A549 (cell line): ENCODE data around the gene HSD17B1. TPM values are rescaled to one million over a fixed set of nuclear protein-coding genes. Genes with fewer than 3 reads are reported as not detected.
A peak's percentile ranks its signal among the peaks of the same experiment; 100 is the strongest.

Experiments
- ATAC-seq, 2 experiments: fragments of 200-7000 bp in 1 of 2; fragments of >200 bp in 1 of 2; cut with Nextera tagmentation in 1 of 2; cut with Tn5 transposase in 1 of 2; 3 replicates each; pipeline versions ENCODE4 v1.8.0 to v1.9.1; 2018 to 2020; ENCODE audit warnings: mild to moderate bottlenecking in 1 of 2, moderate library complexity in 1 of 2
- CTCF ChIA-PET: fragments of 300-600 bp; sonication (Branson Sonifier 250); formaldehyde crosslinking; extraction: SDS; loops from one replicate; lab custom pipeline; 2021; ENCODE audit warnings: antibody characterized with exemption, inconsistent platforms; lab: Yijun Ruan, JAX
- POLR2A ChIA-PET: fragments of 350-600 bp; formaldehyde crosslinking; extraction: SDS; loops from one replicate; lab custom pipeline; 2021; ENCODE audit warnings: antibody characterized with exemption, inconsistent platforms; lab: Yijun Ruan, JAX
- DNase-seq, 2 experiments: peaks; one replicate each; pipeline versions ENCODE4 v3.0.0 to v3.0.0-alpha.2; 2011 to 2016; ENCODE audit warnings: low read depth in 1 of 2, low spot score in 1 of 2
- FAIRE-seq: peaks from 2 replicates; lab custom pipeline; 2011; peaks lifted over from hg19 to GRCh38; lab: Jason Lieb, UNC
- H3K27ac ChIP-seq, 2 experiments: fragments of >200 bp; sonication (Bioruptor Twin); formaldehyde crosslinking; 3 replicates each; pipeline ENCODE4 v1.5.1; 2016 to 2017
- H3K4me1 ChIP-seq: fragments of >200 bp; sonication (Bioruptor Twin); formaldehyde crosslinking; 3 replicates; pipeline ENCODE4 v1.6.1; 2016
- H3K4me2 ChIP-seq: fragments of >200 bp; sonication (Bioruptor Twin); formaldehyde crosslinking; 3 replicates; pipeline ENCODE4 v1.6.1; 2016
- H3K4me3 ChIP-seq: fragments of >200 bp; sonication (Bioruptor Twin); formaldehyde crosslinking; 3 replicates; pipeline ENCODE4 v1.5.1; 2016
- H3K9me3 ChIP-seq: fragments of >200 bp; sonication (Bioruptor Twin); formaldehyde crosslinking; 3 replicates; pipeline ENCODE4 v1.6.1; 2016
- CBX8 ChIP-seq: fragments of 200-600 bp; sonication (generic); IDR thresholded peaks from 2 replicates; pipeline ENCODE4 v1.6.1; 2016
- EHMT2 ChIP-seq: fragments of 200-600 bp; sonication (generic); IDR thresholded peaks from 2 replicates; pipeline ENCODE4 v1.6.1; 2016; ENCODE audit warnings: antibody characterized with exemption, low read depth, mild to moderate bottlenecking, moderate library complexity
- HOXA7 ChIP-seq: fragments of 250-450 bp; sonication (Bioruptor Pico); IDR thresholded peaks from 2 replicates; pipeline ENCODE4 v1.5.0; 2020; ENCODE audit warnings: mild to moderate bottlenecking, moderate library complexity
- HOXB13 ChIP-seq: fragments of 250-450 bp; sonication (Bioruptor Pico); IDR thresholded peaks from 2 replicates; pipeline ENCODE4 v1.5.0; 2020; ENCODE audit warnings: low read depth, mild to moderate bottlenecking, moderate library complexity
- HOXB5 ChIP-seq: fragments of 250-450 bp; sonication (Bioruptor Pico); IDR thresholded peaks from 2 replicates; pipeline ENCODE4 v1.5.0; 2020; ENCODE audit warnings: mild to moderate bottlenecking, moderate library complexity
- JUN ChIP-seq, 2 experiments: fragments of >200 bp; sonication (Bioruptor Twin); formaldehyde crosslinking; IDR thresholded peaks; 2 replicates in 1 of 2; 3 replicates in 1 of 2; pipeline ENCODE4 v1.6.1; 2016 to 2017
- MAX ChIP-seq: IDR thresholded peaks from 2 replicates; pipeline ENCODE4 v1.6.1; 2012
- MYC ChIP-seq: IDR thresholded peaks from 2 replicates; pipeline ENCODE4 v1.6.1; 2012; ENCODE audit warnings: mild to moderate bottlenecking, inconsistent platforms, low read length, improper control_type of control experiment, borderline replicate concordance
- NPAS2 ChIP-seq: fragments of 250-450 bp; sonication (Bioruptor Pico); IDR thresholded peaks from 2 replicates; pipeline ENCODE4 v1.8.0; 2022; ENCODE audit warnings: mild to moderate bottlenecking, moderate library complexity, borderline replicate concordance
- PHF8 ChIP-seq: fragments of 200-600 bp; sonication (generic); IDR thresholded peaks from 2 replicates; pipeline ENCODE4 v1.6.1; 2016; ENCODE audit warnings: low read depth, mild to moderate bottlenecking, antibody characterized with exemption, moderate library complexity, borderline replicate concordance
- POLR2A ChIP-seq: IDR thresholded peaks from 2 replicates; pipeline ENCODE4 v1.6.1; 2012; ENCODE audit warnings: mild to moderate bottlenecking, low read length
- RAD21 ChIP-seq, 2 experiments: fragments of >200 bp in 1 of 2; sonication (Bioruptor Twin) in 1 of 2; formaldehyde crosslinking in 1 of 2; IDR thresholded peaks in 1 of 2; conservative IDR thresholded peaks in 1 of 2; 2 replicates in 1 of 2; 3 replicates in 1 of 2; pipeline ENCODE4 v1.6.1; 2012 to 2018; ENCODE audit warnings: inconsistent platforms in 1 of 2
- RARB ChIP-seq: fragments of 250-450 bp; sonication (Bioruptor Pico); IDR thresholded peaks from 2 replicates; pipeline ENCODE4 v1.8.0; 2021; ENCODE audit warnings: mild to moderate bottlenecking, moderate library complexity
- RCOR1 ChIP-seq: fragments of 150-350 bp; IDR thresholded peaks from 2 replicates; pipeline ENCODE4 v1.6.1; 2014; ENCODE audit warnings: antibody characterized with exemption, low read length, low read depth
- SMC3 ChIP-seq: fragments of >200 bp; sonication (Bioruptor Twin); formaldehyde crosslinking; IDR thresholded peaks from 3 replicates; pipeline ENCODE4 v1.6.1; 2018; ENCODE audit warnings: inconsistent platforms
- TP53 ChIP-seq: fragments of 250-450 bp; sonication (Bioruptor Pico); IDR thresholded peaks from 2 replicates; pipeline ENCODE4 v1.5.0; 2021; ENCODE audit warnings: mild to moderate bottlenecking, moderate library complexity
- ZC3H11A ChIP-seq: fragments of 450-650 bp; IDR thresholded peaks from 2 replicates; pipeline ENCODE4 v1.6.1; 2014; ENCODE audit warnings: antibody characterized with exemption, mild to moderate bottlenecking
- WGBS: methylation state at CpG from one replicate; pipeline ENCODE4 v1.1.6; 2017; ENCODE audit errors: missing lambda C conversion rate; 5-methylcytosine and 5-hydroxymethylcytosine counted together
- polyA plus RNA-seq, 4 experiments: library from polyadenylated mRNA; depleted of rRNA in 3 of 4; stranded (reverse); fragments of >200 nt; fragmentation: RNase III in 1 of 4; extraction: RNeasy Plus Mini Kit Qiagen cat#74134 plus additional on column Dnase treatment in 1 of 4; gene quantifications; 2 replicates in 3 of 4; 3 replicates in 1 of 4; pipeline ENCODE4 v1.2.3, GENCODE V29; 2011 to 2017
- TF ChIP-seq, protein P1 (sequence below): IDR thresholded peaks from 2 replicates; pipeline ENCODE4 v1.6.1; 2012; ENCODE audit warnings: low read depth, borderline replicate concordance
- TF ChIP-seq, protein P2 (sequence below): fragments of >200 bp; sonication (Bioruptor Twin); formaldehyde crosslinking; IDR thresholded peaks from 3 replicates; pipeline ENCODE4 v1.5.1; 2016
- TF ChIP-seq, protein P3 (sequence below): fragments of >200 bp; sonication (Bioruptor Twin); formaldehyde crosslinking; IDR thresholded peaks from 3 replicates; pipeline ENCODE4 v1.6.1; 2016
- TF ChIP-seq, protein P4 (sequence below): fragments of 250-450 bp; sonication (Bioruptor Pico); IDR thresholded peaks from 2 replicates; pipeline ENCODE4 v1.5.0; 2020; ENCODE audit warnings: low read depth, mild to moderate bottlenecking, moderate library complexity

HSD17B1 gene
- polyA plus RNA-seq, 2 of the 4 experiments (the other 2 are of a cell fraction), result 0.49 to 1.5 TPM

GRCh38 chr17:42531455-42532354 is 21.0 kb upstream of the HSD17B1 start:
- TF ChIP-seq, protein P1, sequence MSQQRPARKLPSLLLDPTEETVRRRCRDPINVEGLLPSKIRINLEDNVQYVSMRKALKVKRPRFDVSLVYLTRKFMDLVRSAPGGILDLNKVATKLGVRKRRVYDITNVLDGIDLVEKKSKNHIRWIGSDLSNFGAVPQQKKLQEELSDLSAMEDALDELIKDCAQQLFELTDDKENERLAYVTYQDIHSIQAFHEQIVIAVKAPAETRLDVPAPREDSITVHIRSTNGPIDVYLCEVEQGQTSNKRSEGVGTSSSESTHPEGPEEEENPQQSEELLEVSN, result peak; percentile 82
- TF ChIP-seq RAD21 (conservative IDR thresholded peaks at IDR 0.05 in 1 of 2, IDR thresholded peaks at IDR 0.05 in 1 of 2), result peak; percentile 33 to 52
- TF ChIP-seq SMC3, result no peak
- TF ChIP-seq CBX8, result no peak
- TF ChIP-seq PHF8, result 0 out of 2 replicates have a peak, but pooled peaks have one; percentile 40
- peak; percentile 79 for TF ChIP-seq MAX
- TF ChIP-seq HOXA7 (CRISPR knock-in tag), result no peak
- TF ChIP-seq NPAS2 (CRISPR knock-in tag), result no peak
- 0 out of 2 replicates have a peak, but pooled peaks have one; percentile 63 for TF ChIP-seq TP53 (CRISPR knock-in tag)
- TF ChIP-seq EHMT2, result no peak
- TF ChIP-seq, protein P2, sequence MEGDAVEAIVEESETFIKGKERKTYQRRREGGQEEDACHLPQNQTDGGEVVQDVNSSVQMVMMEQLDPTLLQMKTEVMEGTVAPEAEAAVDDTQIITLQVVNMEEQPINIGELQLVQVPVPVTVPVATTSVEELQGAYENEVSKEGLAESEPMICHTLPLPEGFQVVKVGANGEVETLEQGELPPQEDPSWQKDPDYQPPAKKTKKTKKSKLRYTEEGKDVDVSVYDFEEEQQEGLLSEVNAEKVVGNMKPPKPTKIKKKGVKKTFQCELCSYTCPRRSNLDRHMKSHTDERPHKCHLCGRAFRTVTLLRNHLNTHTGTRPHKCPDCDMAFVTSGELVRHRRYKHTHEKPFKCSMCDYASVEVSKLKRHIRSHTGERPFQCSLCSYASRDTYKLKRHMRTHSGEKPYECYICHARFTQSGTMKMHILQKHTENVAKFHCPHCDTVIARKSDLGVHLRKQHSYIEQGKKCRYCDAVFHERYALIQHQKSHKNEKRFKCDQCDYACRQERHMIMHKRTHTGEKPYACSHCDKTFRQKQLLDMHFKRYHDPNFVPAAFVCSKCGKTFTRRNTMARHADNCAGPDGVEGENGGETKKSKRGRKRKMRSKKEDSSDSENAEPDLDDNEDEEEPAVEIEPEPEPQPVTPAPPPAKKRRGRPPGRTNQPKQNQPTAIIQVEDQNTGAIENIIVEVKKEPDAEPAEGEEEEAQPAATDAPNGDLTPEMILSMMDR, result peak; percentile 50; the same call in 2 of the 3 replicates
- TF ChIP-seq HOXB5 (CRISPR knock-in tag), result 0 out of 2 replicates have a peak, but pooled peaks have one; percentile 55
- TF ChIP-seq RARB (CRISPR knock-in tag), result 0 out of 2 replicates have a peak, but pooled peaks have one; percentile 40
- TF ChIP-seq, protein P3, sequence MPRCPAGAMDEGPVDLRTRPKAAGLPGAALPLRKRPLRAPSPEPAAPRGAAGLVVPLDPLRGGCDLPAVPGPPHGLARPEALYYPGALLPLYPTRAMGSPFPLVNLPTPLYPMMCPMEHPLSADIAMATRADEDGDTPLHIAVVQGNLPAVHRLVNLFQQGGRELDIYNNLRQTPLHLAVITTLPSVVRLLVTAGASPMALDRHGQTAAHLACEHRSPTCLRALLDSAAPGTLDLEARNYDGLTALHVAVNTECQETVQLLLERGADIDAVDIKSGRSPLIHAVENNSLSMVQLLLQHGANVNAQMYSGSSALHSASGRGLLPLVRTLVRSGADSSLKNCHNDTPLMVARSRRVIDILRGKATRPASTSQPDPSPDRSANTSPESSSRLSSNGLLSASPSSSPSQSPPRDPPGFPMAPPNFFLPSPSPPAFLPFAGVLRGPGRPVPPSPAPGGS, result 0 out of 3 replicates have a peak, but pooled peaks have one; percentile 28
- TF ChIP-seq ZC3H11A, result no peak
- peak in 1 of 2 experiments; percentile 82; a peak in 3 of 5 replicates for TF ChIP-seq JUN (IDR thresholded peaks at IDR 0.05)
- peak; percentile 57 for TF ChIP-seq POLR2A
- no peak for FAIRE-seq
- Histone ChIP-seq H3K4me3 (peak overlapping the region; percentile 55), H3K9me3 (no peaks in the 10 kb centered on the region), H3K27ac (peak overlapping the region; percentile 77 to 85), H3K4me1 (peaks cover 43% of the 10 kb centered on the region), H3K4me2 (peak overlapping the region; percentile 72)
- ATAC-seq, result peak; percentile 45 to 55
- peak in 1 of 2 experiments; percentile 86 for DNase-seq
- CTCF ChIA-PET, result interaction anchor here (0.8 to 11.5 kb wide), 17 partner anchors 9 to 595 kb away, joined by 3 to 231 read pairs (median 4); no protein-coding TSS in a partner anchor
- WGBS, result 13% methylated on average over 60 of the region's 60 CpGs
- POLR2A ChIA-PET, result interaction anchor here (0.6 to 1.2 kb wide), 3 partner anchors 109 to 254 kb away, joined by 4 to 6 read pairs (median 6); partner anchors contain the start of genes CAVIN1 and STAT5A

DNA sequence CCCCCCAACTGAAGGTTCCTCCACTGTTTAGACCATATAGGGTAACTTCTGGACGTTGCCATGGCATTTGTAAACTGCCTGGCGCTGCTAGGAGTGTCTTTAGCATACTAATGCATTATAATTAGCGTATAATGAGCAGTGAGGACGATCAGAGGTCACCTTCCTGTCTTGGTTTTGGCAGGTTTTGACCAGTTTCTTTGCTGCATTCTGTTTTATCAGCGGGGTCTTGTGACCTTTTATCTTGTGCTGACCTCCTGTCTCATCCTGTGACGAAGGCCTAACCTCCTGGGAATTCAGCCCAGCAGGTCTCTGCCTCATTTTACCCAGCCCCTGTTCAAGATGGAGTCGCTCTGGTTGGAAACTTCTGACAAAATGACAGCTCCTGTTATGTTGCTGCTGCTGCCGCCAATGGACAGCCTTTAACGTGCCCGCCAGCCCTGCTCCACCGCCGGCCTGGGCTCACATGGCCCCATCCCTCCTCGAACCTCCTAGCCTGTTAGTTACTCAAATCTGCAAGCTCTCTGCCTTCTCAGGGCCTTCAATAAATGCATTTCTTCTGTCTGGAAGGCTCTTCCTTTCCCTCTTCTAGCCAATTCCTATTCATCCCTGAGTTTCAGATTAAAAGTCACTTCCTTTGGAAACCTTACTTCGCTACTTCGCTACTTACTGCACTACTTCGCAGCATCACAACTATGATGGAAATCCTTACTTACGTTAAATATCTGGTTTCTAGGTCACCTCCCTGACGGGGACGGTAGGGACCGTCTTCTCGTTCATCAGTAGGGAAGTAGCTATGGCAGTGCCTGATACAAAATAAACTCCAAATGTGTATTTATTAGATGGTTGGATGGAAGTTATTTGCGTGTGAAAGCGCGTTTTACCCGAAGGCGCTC is 17.3 kb upstream of the HSD17B1 start:
- H3K4me1 ChIP-seq, result peaks cover 32% of the 10 kb centered on the region
- ChIA-PET CTCF (interaction anchor here (0.7 to 6.8 kb wide), 13 partner anchors 8 to 510 kb away, joined by 3 to 42 read pairs (median 4); partner anchors contain the start of gene HSD17B1), POLR2A (interaction anchor here (0.5 to 2.1 kb wide), 14 partner anchors 13 to 463 kb away, joined by 3 to 22 read pairs (median 6); partner anchors contain the start of genes CAVIN1, PLEKHH3, PSMC3IP and RPL27)
- peak; percentile 19 to 32 for ATAC-seq
- H3K4me2 ChIP-seq, result peak overlapping the region; percentile 74
- 54% methylated on average over 26 of the region's 26 CpGs for WGBS
- peak overlapping the region; percentile 93 to 97 for H3K27ac ChIP-seq
- no peak for DNase-seq
- FAIRE-seq, result no peak
- TF ChIP-seq MYC (no peak), RCOR1 (no peak), PHF8 (0 out of 2 replicates have a peak, but pooled peaks have one; percentile 46), HOXB13 (CRISPR knock-in tag) (peak; percentile 65; the same call in 1 of the 2 replicates), HOXA7 (CRISPR knock-in tag) (0 out of 2 replicates have a peak, but pooled peaks have one; percentile 19), TP53 (CRISPR knock-in tag) (0 out of 2 replicates have a peak, but pooled peaks have one; percentile 22), HOXB5 (CRISPR knock-in tag) (peak; percentile 19; the same call in 1 of the 2 replicates)
- TF ChIP-seq, protein P4, sequence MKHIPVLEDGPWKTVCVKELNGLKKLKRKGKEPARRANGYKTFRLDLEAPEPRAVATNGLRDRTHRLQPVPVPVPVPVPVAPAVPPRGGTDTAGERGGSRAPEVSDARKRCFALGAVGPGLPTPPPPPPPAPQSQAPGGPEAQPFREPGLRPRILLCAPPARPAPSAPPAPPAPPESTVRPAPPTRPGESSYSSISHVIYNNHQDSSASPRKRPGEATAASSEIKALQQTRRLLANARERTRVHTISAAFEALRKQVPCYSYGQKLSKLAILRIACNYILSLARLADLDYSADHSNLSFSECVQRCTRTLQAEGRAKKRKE (CRISPR knock-in tag), result peak; percentile 67; the same call in 1 of the 2 replicates
- H3K9me3 ChIP-seq, result no peaks in the 10 kb centered on the region
- H3K4me3 ChIP-seq, result peak overlapping the region; percentile 82
